GM19468 (cell line): Measurements from ENCODE around the gene ELK4.

Experiments
- ATAC-seq: cut with Tn5 transposase; IDR thresholded peaks from one replicate; pipeline ENCODE4 v1.9.1; 2021; ENCODE audit warnings: mild to moderate bottlenecking, moderate library complexity, moderate number of reproducible peaks; ENCODE audit not compliant: unreplicated experiment; ENCODE audit errors: extremely low read depth

Gene ELK4

GRCh38 chr1:205569411-205570172 is 62.2 kb downstream of the ELK4 start:
- no peak for ATAC-seq

GRCh38 chr1:205568469-205569361 is 63.1 kb downstream of the ELK4 start:
- no peak for ATAC-seq

- ATAC-seq, result no peak
Observed at GRCh38 chr1:205568135-205568468, 63.7 kb downstream of the ELK4 start.

- no peak for ATAC-seq
Observed at GRCh38 chr1:205567716-205568115, 64.1 kb downstream of the ELK4 start.

- ATAC-seq, result no peak
Observed at GRCh38 chr1:205565799-205566198, 66.0 kb downstream of the ELK4 start.

GRCh38 chr1:205563927-205564441 is 67.8 kb downstream of the ELK4 start:
- no peak for ATAC-seq

- no peak for ATAC-seq
Observed at GRCh38 chr1:205561501-205562203, 70.2 kb downstream of the ELK4 start.
